HFFc6 (cell line): ENCODE results near the gene ACOT12. TPM values are rescaled to one million over a fixed set of nuclear protein-coding genes. Genes with fewer than 3 reads are reported as not detected.

Source experiments
- DNase-seq: peaks from one replicate; pipeline ENCODE4 v3.0.0-alpha.2; 2018
- H3K27ac Mint-ChIP-seq: 2 replicates; pipeline ENCODE4 v1.8.0; 2020; ENCODE audit warnings: mild to moderate bottlenecking, mixed read lengths
- H3K27me3 Mint-ChIP-seq: 2 replicates; pipeline ENCODE4 v1.8.0; 2021; ENCODE audit warnings: mild to moderate bottlenecking, moderate library complexity, mixed read lengths; ENCODE audit not compliant: insufficient read depth
- H3K36me3 Mint-ChIP-seq: 2 replicates; pipeline ENCODE4 v1.8.0; 2021; ENCODE audit warnings: low read depth, mixed read lengths
- H3K4me1 Mint-ChIP-seq: 2 replicates; pipeline ENCODE4 v1.8.0; 2020; ENCODE audit warnings: low read depth, mixed read lengths
- H3K4me3 Mint-ChIP-seq: 2 replicates; pipeline ENCODE4 v1.8.0; 2020; ENCODE audit warnings: mild to moderate bottlenecking, moderate library complexity, mixed read lengths
- H3K9me3 Mint-ChIP-seq: 2 replicates; pipeline ENCODE4 v1.8.0; 2020; ENCODE audit warnings: mild to moderate bottlenecking, mixed read lengths
- total RNA-seq, 6 experiments: library from RNA; stranded (reverse); fragmentation: NEBNext Ultra II Directional; extraction: Animal tissue kit (Norgen Biotek cat#: 25700); gene quantifications; 2 replicates in 1 of 6; 3 replicates in 5 of 6; pipeline ENCODE4 v1.2.3, GENCODE V29; 2021
- TF ChIP-seq, protein P1 (sequence below): fragments of 200-600 bp; sonication (generic); IDR thresholded peaks from 2 replicates; pipeline ENCODE4 v1.5.0; 2021; ENCODE audit warnings: antibody characterized with exemption, mild to moderate bottlenecking

Gene ACOT12
- total RNA-seq, 6 experiments from 2014 or later = not detected

DNA sequence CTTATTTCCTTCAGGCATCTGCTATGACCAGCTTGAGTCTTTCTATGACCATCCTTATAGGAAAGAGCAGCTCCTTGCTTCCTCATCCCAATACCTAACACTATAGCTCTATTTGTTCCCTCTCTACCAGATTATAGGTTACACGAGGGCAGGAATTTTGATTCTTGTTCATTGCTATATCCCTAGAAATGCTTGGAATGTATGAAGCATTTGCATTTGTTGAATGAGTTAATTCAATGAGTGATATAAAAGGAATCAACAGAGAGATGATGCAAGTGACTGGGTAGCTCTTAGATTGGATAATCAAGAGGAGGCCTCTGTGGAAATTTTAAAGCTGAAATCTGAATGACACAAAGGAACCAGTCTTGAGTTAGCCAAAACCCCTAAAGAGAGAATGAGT, 78.6 kb downstream of the ACOT12 start:
- peaks cover 19% of the 10 kb centered on the region for H3K4me1 Mint-ChIP-seq
- peak; percentile 43 for DNase-seq
- peak overlapping the region; percentile 57 for H3K27ac Mint-ChIP-seq
- TF ChIP-seq, protein P1, sequence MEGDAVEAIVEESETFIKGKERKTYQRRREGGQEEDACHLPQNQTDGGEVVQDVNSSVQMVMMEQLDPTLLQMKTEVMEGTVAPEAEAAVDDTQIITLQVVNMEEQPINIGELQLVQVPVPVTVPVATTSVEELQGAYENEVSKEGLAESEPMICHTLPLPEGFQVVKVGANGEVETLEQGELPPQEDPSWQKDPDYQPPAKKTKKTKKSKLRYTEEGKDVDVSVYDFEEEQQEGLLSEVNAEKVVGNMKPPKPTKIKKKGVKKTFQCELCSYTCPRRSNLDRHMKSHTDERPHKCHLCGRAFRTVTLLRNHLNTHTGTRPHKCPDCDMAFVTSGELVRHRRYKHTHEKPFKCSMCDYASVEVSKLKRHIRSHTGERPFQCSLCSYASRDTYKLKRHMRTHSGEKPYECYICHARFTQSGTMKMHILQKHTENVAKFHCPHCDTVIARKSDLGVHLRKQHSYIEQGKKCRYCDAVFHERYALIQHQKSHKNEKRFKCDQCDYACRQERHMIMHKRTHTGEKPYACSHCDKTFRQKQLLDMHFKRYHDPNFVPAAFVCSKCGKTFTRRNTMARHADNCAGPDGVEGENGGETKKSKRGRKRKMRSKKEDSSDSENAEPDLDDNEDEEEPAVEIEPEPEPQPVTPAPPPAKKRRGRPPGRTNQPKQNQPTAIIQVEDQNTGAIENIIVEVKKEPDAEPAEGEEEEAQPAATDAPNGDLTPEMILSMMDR = no peak
- peaks cover 42% of the 10 kb centered on the region for H3K36me3 Mint-ChIP-seq
- no peaks in the 10 kb centered on the region for H3K9me3 Mint-ChIP-seq
- H3K27me3 Mint-ChIP-seq = no peaks in the 10 kb centered on the region; the same call in 1 of the 2 replicates
- no peak overlapping the region for H3K4me3 Mint-ChIP-seq

- Mint-ChIP-seq H3K36me3 (peaks cover 42% of the 10 kb centered on the region), H3K27me3 (no peaks in the 10 kb centered on the region; the same call in 1 of the 2 replicates), H3K27ac (no peak overlapping the region)
These were observed 79.4 kb downstream of the ACOT12 start for GRCh38 chr5:81314581-81314980.

DNA sequence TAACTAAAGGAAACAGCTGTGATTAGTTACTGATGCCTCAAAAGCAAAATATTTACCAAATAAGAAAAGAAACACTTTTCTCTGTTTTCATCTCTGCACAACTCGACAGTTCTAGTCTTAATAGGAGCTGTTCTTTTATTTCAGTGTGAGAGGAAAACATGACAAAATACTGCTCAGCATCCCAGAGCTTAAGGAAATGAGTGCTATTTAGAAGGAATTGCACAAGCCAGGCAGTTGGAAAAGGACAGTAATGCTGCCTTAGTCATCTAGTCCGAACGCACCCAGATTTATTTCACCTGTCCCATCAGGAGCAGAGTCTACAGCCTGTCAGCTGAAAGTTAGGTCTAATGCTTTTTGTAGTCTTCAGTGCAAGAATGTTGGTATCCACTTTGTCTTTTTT, 80.2 kb downstream of the ACOT12 start:
- TF ChIP-seq, protein P1 = no peak
- DNase-seq = no peak
- peaks cover 42% of the 10 kb centered on the region for H3K36me3 Mint-ChIP-seq
- H3K4me3 Mint-ChIP-seq = no peak overlapping the region
- H3K27ac Mint-ChIP-seq = no peak overlapping the region
- H3K9me3 Mint-ChIP-seq = no peaks in the 10 kb centered on the region
- peaks cover 19% of the 10 kb centered on the region for H3K4me1 Mint-ChIP-seq
- H3K27me3 Mint-ChIP-seq = no peaks in the 10 kb centered on the region; the same call in 1 of the 2 replicates

More at GRCh38 chr5:81314581-81314980, 79.4 kb downstream of the ACOT12 start:
- TF ChIP-seq, protein P1 = no peak
- DNase-seq = no peak
- peaks cover 19% of the 10 kb centered on the region for H3K4me1 Mint-ChIP-seq
- H3K4me3 Mint-ChIP-seq = no peak overlapping the region
- no peaks in the 10 kb centered on the region for H3K9me3 Mint-ChIP-seq

- Mint-ChIP-seq H3K36me3 (peaks cover 42% of the 10 kb centered on the region), H3K27ac (no peak overlapping the region)
These were observed 80.7 kb downstream of the ACOT12 start for GRCh38 chr5:81313278-81313677.

DNA sequence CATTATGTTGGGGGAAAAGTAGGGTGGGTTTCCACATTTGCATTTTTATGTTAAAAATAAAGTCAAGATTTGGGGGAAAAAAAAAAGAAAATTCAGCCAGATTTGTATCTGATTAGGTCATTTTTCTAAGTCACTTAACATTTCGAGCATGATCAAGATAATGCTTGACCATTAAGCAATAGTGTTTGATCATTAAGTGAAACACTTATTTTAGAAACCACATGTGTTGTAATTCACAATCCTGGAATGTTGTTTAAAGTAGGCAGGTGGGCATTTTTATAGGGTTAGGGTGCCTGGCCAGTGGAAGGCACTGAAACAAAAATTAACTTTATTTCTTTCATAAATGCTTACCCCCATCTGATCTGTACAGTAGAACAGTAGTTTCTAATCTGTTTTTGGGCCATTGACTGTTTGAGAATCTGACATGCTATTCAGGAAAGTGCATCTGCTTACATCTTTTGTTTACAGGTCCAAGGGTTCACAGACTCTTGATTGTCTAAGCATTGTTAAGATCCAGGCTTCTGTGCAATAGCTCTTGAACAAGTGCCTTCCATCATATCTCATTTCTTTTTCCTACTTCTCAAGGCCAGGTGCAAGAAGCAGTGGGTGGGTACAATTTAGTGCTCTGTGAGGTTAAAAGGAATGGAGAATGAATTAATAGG, 83.4 kb downstream of the ACOT12 start:
- TF ChIP-seq, protein P1 = no peak
- Mint-ChIP-seq H3K9me3 (no peaks in the 10 kb centered on the region), H3K27ac (no peak overlapping the region), H3K4me3 (no peak overlapping the region), H3K36me3 (peaks cover 37% of the 10 kb centered on the region), H3K27me3 (no peaks in the 10 kb centered on the region; the same call in 1 of the 2 replicates), H3K4me1 (peaks cover 14% of the 10 kb centered on the region)
- DNase-seq = no peak

More at GRCh38 chr5:81313278-81313677, 80.7 kb downstream of the ACOT12 start:
- no peaks in the 10 kb centered on the region; the same call in 1 of the 2 replicates for H3K27me3 Mint-ChIP-seq
- H3K4me3 Mint-ChIP-seq = no peak overlapping the region
- no peak for DNase-seq
- H3K9me3 Mint-ChIP-seq = no peaks in the 10 kb centered on the region
- peaks cover 19% of the 10 kb centered on the region for H3K4me1 Mint-ChIP-seq
- TF ChIP-seq, protein P1 = no peak
